SK-N-SH treated with all-trans-retinoic acid at 6 μM for 48 hours (cell line): ENCODE results near the gene ZBTB24.

Experiments
- ATAC-seq: fragments of 200-7000 bp; cut with Tn5 transposase; 3 replicates; pipeline ENCODE4 v1.9.1; 2020; ENCODE audit warnings: mild to moderate bottlenecking, moderate library complexity
- ARNTL ChIP-seq: fragments of 450-650 bp; formaldehyde crosslinking; IDR thresholded peaks from 2 replicates; pipeline ENCODE4 v1.5.0; 2020; ENCODE audit warnings: low read depth, mild to moderate bottlenecking, moderate library complexity, borderline replicate concordance
- BACH2 ChIP-seq: fragments of 250-450 bp; sonication (Bioruptor Pico); IDR thresholded peaks from 2 replicates; pipeline ENCODE4 v1.9.0; 2021; ENCODE audit warnings: mild to moderate bottlenecking, borderline replicate concordance
- CSDC2 ChIP-seq: fragments of 250-450 bp; sonication (Bioruptor Pico); IDR thresholded peaks from 2 replicates; pipeline ENCODE4 v1.5.0; 2020; ENCODE audit warnings: mild to moderate bottlenecking, moderate library complexity
- ESRRG ChIP-seq: fragments of 250-450 bp; sonication (Bioruptor Pico); IDR thresholded peaks from 2 replicates; pipeline ENCODE4 v1.6.1; 2021; ENCODE audit warnings: mild to moderate bottlenecking
- GLIS3 ChIP-seq: fragments of 250-450 bp; sonication (Bioruptor Pico); IDR thresholded peaks from 2 replicates; pipeline ENCODE4 v1.5.0; 2020; ENCODE audit warnings: mild to moderate bottlenecking, moderate library complexity
- OSR1 ChIP-seq: fragments of 250-450 bp; sonication (Bioruptor Pico); IDR thresholded peaks from 2 replicates; pipeline ENCODE4 v1.8.0; 2022; ENCODE audit warnings: moderate library complexity, mild to moderate bottlenecking, inconsistent platforms
- PPARA ChIP-seq: fragments of 250-450 bp; sonication (Bioruptor Pico); IDR thresholded peaks from 2 replicates; pipeline ENCODE4 v1.5.0; 2020; ENCODE audit warnings: mild to moderate bottlenecking, borderline replicate concordance
- RARB ChIP-seq: fragments of 250-450 bp; sonication (Bioruptor Pico); IDR thresholded peaks from 2 replicates; pipeline ENCODE4 v1.8.0; 2021; ENCODE audit warnings: mild to moderate bottlenecking, moderate library complexity
- SNAI2 ChIP-seq: fragments of 250-450 bp; sonication (Bioruptor Pico); IDR thresholded peaks from 2 replicates; pipeline ENCODE4 v1.5.0; 2020; ENCODE audit warnings: mild to moderate bottlenecking, moderate library complexity
- TCF4 ChIP-seq: fragments of 250-450 bp; sonication (Bioruptor Pico); IDR thresholded peaks from 2 replicates; pipeline ENCODE4 v1.8.0; 2021; ENCODE audit warnings: mild to moderate bottlenecking, moderate library complexity, borderline replicate concordance
- TOX ChIP-seq: fragments of 250-450 bp; sonication (Bioruptor Pico); IDR thresholded peaks from 2 replicates; pipeline ENCODE4 v1.8.0; 2021; ENCODE audit warnings: mild to moderate bottlenecking, moderate library complexity, borderline replicate concordance
- ZC3H10 ChIP-seq: fragments of 250-450 bp; sonication (Bioruptor Pico); IDR thresholded peaks from 2 replicates; pipeline ENCODE4 v1.5.1; 2021; ENCODE audit warnings: mild to moderate bottlenecking, moderate library complexity
- ZFP3 ChIP-seq: fragments of 250-450 bp; sonication (Bioruptor Pico); IDR thresholded peaks from 2 replicates; pipeline ENCODE4 v1.5.0; 2020; ENCODE audit warnings: mild to moderate bottlenecking, moderate library complexity
- ZFP30 ChIP-seq: fragments of 450-650 bp; formaldehyde crosslinking; IDR thresholded peaks from 2 replicates; pipeline ENCODE4 v1.5.0; 2022; ENCODE audit warnings: mild to moderate bottlenecking, moderate library complexity
- ZNF565 ChIP-seq: fragments of 450-650 bp; formaldehyde crosslinking; conservative IDR thresholded peaks from 2 replicates; pipeline ENCODE4 v1.5.0; 2020; ENCODE audit warnings: low read depth, mild to moderate bottlenecking, moderate library complexity
- ZNF70 ChIP-seq: fragments of 450-650 bp; formaldehyde crosslinking; IDR thresholded peaks from 2 replicates; pipeline ENCODE4 v1.5.0; 2020; ENCODE audit warnings: mild to moderate bottlenecking, moderate library complexity
- ZNF8 ChIP-seq: fragments of 450-650 bp; formaldehyde crosslinking; IDR thresholded peaks from 2 replicates; pipeline ENCODE4 v1.5.0; 2020; ENCODE audit warnings: mild to moderate bottlenecking, moderate library complexity
- TF ChIP-seq, protein P1 (sequence below): fragments of 250-450 bp; sonication (Bioruptor Pico); IDR thresholded peaks from 2 replicates; pipeline ENCODE4 v1.8.0; 2021; ENCODE audit warnings: low read depth, mild to moderate bottlenecking, moderate library complexity, borderline replicate concordance
- TF ChIP-seq, protein P2 (sequence below): fragments of 250-450 bp; sonication (Bioruptor Pico); IDR thresholded peaks from 2 replicates; pipeline ENCODE4 v1.5.1; 2021; ENCODE audit warnings: mild to moderate bottlenecking, moderate library complexity
- TF ChIP-seq, protein P3 (sequence below): fragments of 250-450 bp; sonication (Bioruptor Pico); IDR thresholded peaks from 2 replicates; pipeline ENCODE4 v1.5.1; 2020; ENCODE audit warnings: low read depth, mild to moderate bottlenecking, moderate library complexity
- TF ChIP-seq, protein P4 (sequence below): fragments of 250-450 bp; sonication (Bioruptor Pico); IDR thresholded peaks from 2 replicates; pipeline ENCODE4 v1.8.0; 2020; ENCODE audit warnings: mild to moderate bottlenecking, moderate library complexity, borderline replicate concordance
- TF ChIP-seq, protein P5 (sequence below): fragments of 250-450 bp; sonication (Bioruptor Pico); IDR thresholded peaks from 2 replicates; pipeline ENCODE4 v1.5.0; 2020; ENCODE audit warnings: mild to moderate bottlenecking, moderate library complexity

ZBTB24 gene

DNA sequence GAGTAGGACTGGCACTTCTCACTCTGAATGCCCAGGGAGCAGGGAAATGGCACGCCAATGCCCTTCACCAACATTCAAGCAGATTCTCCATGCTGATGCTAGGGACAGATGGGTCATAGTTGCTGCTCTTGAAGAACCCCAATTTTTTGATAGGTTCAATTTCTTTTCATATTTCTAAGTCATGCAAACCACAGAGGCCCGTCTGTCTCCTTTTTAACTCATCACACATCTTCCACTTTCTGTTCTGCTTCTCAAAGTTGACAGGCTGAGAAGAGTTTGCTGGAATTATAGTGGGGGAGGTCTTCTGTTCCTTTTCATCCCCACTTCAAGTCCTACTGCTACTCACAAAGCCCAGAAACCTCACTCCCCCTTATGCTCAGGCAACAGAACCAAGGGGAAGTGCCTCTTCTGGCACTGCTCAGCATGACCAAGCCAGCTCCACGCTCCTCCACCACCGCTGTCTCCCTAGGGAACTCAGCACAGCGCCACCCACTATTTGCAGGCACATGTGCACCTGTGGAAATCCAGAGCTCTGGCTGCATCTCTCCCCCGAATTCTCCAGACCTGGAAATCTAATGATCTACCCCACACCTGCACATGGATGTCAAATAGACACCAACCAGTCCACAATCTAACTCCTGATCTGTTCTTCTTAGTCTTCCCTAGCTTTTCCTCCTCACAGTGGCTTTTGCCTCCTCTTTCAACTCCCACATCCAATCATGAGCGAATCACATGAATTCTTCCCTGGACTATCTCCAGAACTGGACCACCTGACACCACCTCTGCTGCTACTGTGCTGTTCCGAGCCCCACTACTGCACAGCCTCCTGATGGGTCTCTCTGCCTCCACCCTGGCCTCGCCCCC, 10.7 kb downstream of the ZBTB24 start:
- TF ChIP-seq RARB (CRISPR knock-in tag): no peak
- TF ChIP-seq ARNTL: no peak
- TF ChIP-seq, protein P1, sequence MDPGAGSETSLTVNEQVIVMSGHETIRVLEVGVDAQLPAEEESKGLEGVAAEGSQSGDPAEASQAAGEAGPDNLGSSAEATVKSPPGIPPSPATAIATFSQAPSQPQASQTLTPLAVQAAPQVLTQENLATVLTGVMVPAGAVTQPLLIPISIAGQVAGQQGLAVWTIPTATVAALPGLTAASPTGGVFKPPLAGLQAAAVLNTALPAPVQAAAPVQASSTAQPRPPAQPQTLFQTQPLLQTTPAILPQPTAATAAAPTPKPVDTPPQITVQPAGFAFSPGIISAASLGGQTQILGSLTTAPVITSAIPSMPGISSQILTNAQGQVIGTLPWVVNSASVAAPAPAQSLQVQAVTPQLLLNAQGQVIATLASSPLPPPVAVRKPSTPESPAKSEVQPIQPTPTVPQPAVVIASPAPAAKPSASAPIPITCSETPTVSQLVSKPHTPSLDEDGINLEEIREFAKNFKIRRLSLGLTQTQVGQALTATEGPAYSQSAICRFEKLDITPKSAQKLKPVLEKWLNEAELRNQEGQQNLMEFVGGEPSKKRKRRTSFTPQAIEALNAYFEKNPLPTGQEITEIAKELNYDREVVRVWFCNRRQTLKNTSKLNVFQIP (CRISPR knock-in tag): no peak
- TF ChIP-seq, protein P2, sequence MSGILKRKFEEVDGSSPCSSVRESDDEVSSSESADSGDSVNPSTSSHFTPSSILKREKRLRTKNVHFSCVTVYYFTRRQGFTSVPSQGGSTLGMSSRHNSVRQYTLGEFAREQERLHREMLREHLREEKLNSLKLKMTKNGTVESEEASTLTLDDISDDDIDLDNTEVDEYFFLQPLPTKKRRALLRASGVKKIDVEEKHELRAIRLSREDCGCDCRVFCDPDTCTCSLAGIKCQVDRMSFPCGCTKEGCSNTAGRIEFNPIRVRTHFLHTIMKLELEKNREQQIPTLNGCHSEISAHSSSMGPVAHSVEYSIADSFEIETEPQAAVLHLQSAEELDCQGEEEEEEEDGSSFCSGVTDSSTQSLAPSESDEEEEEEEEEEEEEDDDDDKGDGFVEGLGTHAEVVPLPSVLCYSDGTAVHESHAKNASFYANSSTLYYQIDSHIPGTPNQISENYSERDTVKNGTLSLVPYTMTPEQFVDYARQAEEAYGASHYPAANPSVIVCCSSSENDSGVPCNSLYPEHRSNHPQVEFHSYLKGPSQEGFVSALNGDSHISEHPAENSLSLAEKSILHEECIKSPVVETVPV (CRISPR knock-in tag): no peak
- TF ChIP-seq TCF4 (CRISPR knock-in tag): no peak
- TF ChIP-seq BACH2 (CRISPR knock-in tag): no peak
- TF ChIP-seq, protein P3, sequence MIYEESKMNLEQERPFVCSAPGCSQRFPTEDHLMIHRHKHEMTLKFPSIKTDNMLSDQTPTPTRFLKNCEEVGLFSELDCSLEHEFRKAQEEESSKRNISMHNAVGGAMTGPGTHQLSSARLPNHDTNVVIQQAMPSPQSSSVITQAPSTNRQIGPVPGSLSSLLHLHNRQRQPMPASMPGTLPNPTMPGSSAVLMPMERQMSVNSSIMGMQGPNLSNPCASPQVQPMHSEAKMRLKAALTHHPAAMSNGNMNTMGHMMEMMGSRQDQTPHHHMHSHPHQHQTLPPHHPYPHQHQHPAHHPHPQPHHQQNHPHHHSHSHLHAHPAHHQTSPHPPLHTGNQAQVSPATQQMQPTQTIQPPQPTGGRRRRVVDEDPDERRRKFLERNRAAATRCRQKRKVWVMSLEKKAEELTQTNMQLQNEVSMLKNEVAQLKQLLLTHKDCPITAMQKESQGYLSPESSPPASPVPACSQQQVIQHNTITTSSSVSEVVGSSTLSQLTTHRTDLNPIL: no peak
- no peak for TF ChIP-seq OSR1 (CRISPR knock-in tag)
- no peak for TF ChIP-seq ESRRG (CRISPR knock-in tag)
- no peak for TF ChIP-seq TOX (CRISPR knock-in tag)
- TF ChIP-seq ZFP3 (CRISPR knock-in tag): no peak
- TF ChIP-seq ZNF8: no peak
- no peak for ATAC-seq

DNA sequence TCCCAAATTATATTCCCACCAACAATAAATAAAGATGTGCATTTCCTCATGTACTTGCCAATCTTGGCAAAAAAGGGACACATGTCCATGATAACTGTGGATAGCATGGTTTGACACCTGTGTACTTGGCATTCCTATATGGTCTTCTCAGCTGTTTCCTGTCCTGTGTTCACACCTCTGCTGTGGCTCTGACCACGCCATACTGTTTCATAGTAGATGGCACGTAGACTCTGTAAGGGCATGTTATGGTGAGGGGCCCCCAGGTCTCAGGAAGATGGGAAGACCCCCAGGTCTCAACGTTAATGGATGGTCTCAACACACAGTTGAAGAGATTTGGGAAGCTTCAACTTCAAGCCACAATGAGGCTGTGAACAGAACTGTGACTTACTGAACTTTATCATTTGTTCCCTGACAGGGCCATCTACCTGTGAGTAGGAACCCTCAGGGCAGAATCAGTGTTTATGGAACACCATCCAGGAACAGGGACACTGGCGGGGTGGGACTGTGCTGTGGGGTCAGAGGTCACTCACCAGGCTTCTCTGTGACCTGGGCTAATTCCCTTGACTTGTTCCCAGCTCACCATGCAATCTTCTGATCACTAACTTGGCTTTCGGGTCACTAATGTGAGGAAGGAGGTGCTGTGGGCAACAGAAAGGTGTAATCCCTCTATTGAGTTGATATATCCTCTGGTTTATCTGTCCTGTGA, 11.8 kb downstream of the ZBTB24 start:
- TF ChIP-seq CSDC2 (CRISPR knock-in tag) (no peak), SNAI2 (CRISPR knock-in tag) (no peak), ZNF565 (no peak), OSR1 (CRISPR knock-in tag) (no peak), ZC3H10 (no peak), ZNF70 (CRISPR knock-in tag) (no peak), RARB (CRISPR knock-in tag) (no peak), BACH2 (CRISPR knock-in tag) (no peak), ZFP30 (CRISPR knock-in tag) (no peak), PPARA (CRISPR knock-in tag) (no peak), ESRRG (CRISPR knock-in tag) (no peak), TOX (CRISPR knock-in tag) (no peak), GLIS3 (CRISPR knock-in tag) (no peak)
- TF ChIP-seq, protein P1 (CRISPR knock-in tag): no peak
- TF ChIP-seq, protein P4, sequence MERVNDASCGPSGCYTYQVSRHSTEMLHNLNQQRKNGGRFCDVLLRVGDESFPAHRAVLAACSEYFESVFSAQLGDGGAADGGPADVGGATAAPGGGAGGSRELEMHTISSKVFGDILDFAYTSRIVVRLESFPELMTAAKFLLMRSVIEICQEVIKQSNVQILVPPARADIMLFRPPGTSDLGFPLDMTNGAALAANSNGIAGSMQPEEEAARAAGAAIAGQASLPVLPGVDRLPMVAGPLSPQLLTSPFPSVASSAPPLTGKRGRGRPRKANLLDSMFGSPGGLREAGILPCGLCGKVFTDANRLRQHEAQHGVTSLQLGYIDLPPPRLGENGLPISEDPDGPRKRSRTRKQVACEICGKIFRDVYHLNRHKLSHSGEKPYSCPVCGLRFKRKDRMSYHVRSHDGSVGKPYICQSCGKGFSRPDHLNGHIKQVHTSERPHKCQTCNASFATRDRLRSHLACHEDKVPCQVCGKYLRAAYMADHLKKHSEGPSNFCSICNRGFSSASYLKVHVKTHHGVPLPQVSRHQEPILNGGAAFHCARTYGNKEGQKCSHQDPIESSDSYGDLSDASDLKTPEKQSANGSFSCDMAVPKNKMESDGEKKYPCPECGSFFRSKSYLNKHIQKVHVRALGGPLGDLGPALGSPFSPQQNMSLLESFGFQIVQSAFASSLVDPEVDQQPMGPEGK: no peak
- TF ChIP-seq, protein P2 (CRISPR knock-in tag): no peak
- TF ChIP-seq, protein P5, sequence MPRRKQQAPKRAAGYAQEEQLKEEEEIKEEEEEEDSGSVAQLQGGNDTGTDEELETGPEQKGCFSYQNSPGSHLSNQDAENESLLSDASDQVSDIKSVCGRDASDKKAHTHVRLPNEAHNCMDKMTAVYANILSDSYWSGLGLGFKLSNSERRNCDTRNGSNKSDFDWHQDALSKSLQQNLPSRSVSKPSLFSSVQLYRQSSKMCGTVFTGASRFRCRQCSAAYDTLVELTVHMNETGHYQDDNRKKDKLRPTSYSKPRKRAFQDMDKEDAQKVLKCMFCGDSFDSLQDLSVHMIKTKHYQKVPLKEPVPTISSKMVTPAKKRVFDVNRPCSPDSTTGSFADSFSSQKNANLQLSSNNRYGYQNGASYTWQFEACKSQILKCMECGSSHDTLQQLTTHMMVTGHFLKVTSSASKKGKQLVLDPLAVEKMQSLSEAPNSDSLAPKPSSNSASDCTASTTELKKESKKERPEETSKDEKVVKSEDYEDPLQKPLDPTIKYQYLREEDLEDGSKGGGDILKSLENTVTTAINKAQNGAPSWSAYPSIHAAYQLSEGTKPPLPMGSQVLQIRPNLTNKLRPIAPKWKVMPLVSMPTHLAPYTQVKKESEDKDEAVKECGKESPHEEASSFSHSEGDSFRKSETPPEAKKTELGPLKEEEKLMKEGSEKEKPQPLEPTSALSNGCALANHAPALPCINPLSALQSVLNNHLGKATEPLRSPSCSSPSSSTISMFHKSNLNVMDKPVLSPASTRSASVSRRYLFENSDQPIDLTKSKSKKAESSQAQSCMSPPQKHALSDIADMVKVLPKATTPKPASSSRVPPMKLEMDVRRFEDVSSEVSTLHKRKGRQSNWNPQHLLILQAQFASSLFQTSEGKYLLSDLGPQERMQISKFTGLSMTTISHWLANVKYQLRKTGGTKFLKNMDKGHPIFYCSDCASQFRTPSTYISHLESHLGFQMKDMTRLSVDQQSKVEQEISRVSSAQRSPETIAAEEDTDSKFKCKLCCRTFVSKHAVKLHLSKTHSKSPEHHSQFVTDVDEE (CRISPR knock-in tag): no peak
- TF ChIP-seq, protein P3: no peak
- no peak for ATAC-seq
